Neuronal stem cell (in vitro differentiated cells): ENCODE data around the gene CDC40.
"Not testable (repeated sequence)": the region's sequence is repeated elsewhere in the genome, so short reads cannot be mapped to it uniquely, and the experiment has no call there.

Experiments
- DNase-seq: peaks from one replicate; pipeline ENCODE4 v3.0.0-alpha.2; 2013; ENCODE audit warnings: low spot score
- H2AFZ ChIP-seq: one replicate; pipeline ENCODE4 v1.6.1; 2013; ENCODE audit warnings: mild to moderate bottlenecking, low read length, inconsistent platforms
- H2AK5ac ChIP-seq: 2 replicates; pipeline ENCODE4 v1.6.1; 2013; ENCODE audit warnings: low read depth, mild to moderate bottlenecking, inconsistent platforms, low read length, moderate library complexity, mixed read lengths
- H2BK120ac ChIP-seq: 2 replicates; pipeline ENCODE4 v1.6.1; 2013; ENCODE audit warnings: low read depth, mild to moderate bottlenecking, inconsistent platforms, low read length, moderate library complexity, mixed read lengths
- H2BK12ac ChIP-seq: one replicate; pipeline ENCODE4 v1.6.1; 2013; ENCODE audit warnings: low read length, inconsistent platforms
- H2BK15ac ChIP-seq: 2 replicates; pipeline ENCODE4 v1.6.1; 2013; ENCODE audit warnings: mild to moderate bottlenecking, low read length, inconsistent platforms, mixed read lengths
- H2BK5ac ChIP-seq: one replicate; pipeline ENCODE4 v1.6.1; 2013; ENCODE audit warnings: inconsistent platforms, mild to moderate bottlenecking, low read length, moderate library complexity
- H3K14ac ChIP-seq: one replicate; pipeline ENCODE4 v1.6.1; 2013; ENCODE audit warnings: low read length, inconsistent platforms
- H3K18ac ChIP-seq: 2 replicates; pipeline ENCODE4 v1.6.1; 2013; ENCODE audit warnings: low read length, inconsistent platforms
- H3K23ac ChIP-seq: 2 replicates; pipeline ENCODE4 v1.6.1; 2013; ENCODE audit warnings: low read depth, mild to moderate bottlenecking, mixed read lengths, low read length, inconsistent platforms; ENCODE audit not compliant: poor library complexity
- H3K27ac ChIP-seq: replicated peaks from 3 replicates; pipeline ENCODE4 v1.5.1; 2013; ENCODE audit warnings: low read length, inconsistent platforms
- H3K27me3 ChIP-seq, 3 experiments: 2 replicates each; pipeline ENCODE4 v1.6.1; 2013; ENCODE audit warnings: low read length in 3 of 3, mild to moderate bottlenecking in 2 of 3, inconsistent platforms in 1 of 3, low read depth in 1 of 3, mixed read lengths in 1 of 3, moderate library complexity in 1 of 3; ENCODE audit not compliant: control insufficient read depth in 3 of 3, insufficient read depth in 3 of 3
- H3K36me3 ChIP-seq, 2 donors: replicated peaks in 1 of 2; 2 replicates each; pipeline ENCODE4 v1.6.1; 2013; ENCODE audit warnings: low read length in 2 of 2; ENCODE audit not compliant: control insufficient read depth in 2 of 2, insufficient read depth in 2 of 2
- H3K4ac ChIP-seq: 2 replicates; pipeline ENCODE4 v1.6.1; 2013; ENCODE audit warnings: inconsistent platforms, mild to moderate bottlenecking, low read length, moderate library complexity
- H3K4me1 ChIP-seq, 2 donors: 1 replicate in 1 of 2; 2 replicates in 1 of 2; pipeline ENCODE4 v1.6.1; 2013; ENCODE audit warnings: low read length in 2 of 2, low read depth in 1 of 2; ENCODE audit not compliant: control insufficient read depth in 2 of 2, insufficient read depth in 1 of 2
- H3K4me2 ChIP-seq: one replicate; pipeline ENCODE4 v1.6.1; 2013; ENCODE audit warnings: mild to moderate bottlenecking, low read length, inconsistent platforms; ENCODE audit not compliant: insufficient read depth, poor library complexity, severe bottlenecking
- H3K4me3 ChIP-seq, 2 donors: 2 replicates each; pipeline ENCODE4 v1.5.1; 2013; ENCODE audit warnings: low read length in 2 of 2, mild to moderate bottlenecking in 2 of 2, inconsistent platforms in 1 of 2, moderate library complexity in 1 of 2
- H3K79me1 ChIP-seq: one replicate; pipeline ENCODE4 v1.6.1; 2013; ENCODE audit warnings: low read depth, mild to moderate bottlenecking, inconsistent platforms, low read length, moderate library complexity
- H3K9ac ChIP-seq: one replicate; pipeline ENCODE4 v1.6.1; 2013; ENCODE audit warnings: mild to moderate bottlenecking, low read depth, low read length, inconsistent platforms; ENCODE audit not compliant: poor library complexity
- H3K9me3 ChIP-seq, 2 donors: replicated peaks in 1 of 2; 2 replicates each; pipeline versions ENCODE3 to v1.6.1; 2013; ENCODE audit warnings: low read length in 2 of 2, mild to moderate bottlenecking in 2 of 2, inconsistent platforms in 1 of 2, low read depth in 1 of 2, mixed read lengths in 1 of 2, moderate library complexity in 1 of 2; ENCODE audit not compliant: control insufficient read depth in 2 of 2, insufficient read depth in 1 of 2
- H4K8ac ChIP-seq: one replicate; pipeline ENCODE4 v1.6.1; 2013; ENCODE audit warnings: low read depth, mild to moderate bottlenecking, inconsistent platforms, low read length, moderate library complexity
- H4K91ac ChIP-seq: one replicate; pipeline ENCODE4 v1.6.1; 2013; ENCODE audit warnings: low read length, low read depth, mild to moderate bottlenecking, inconsistent platforms; ENCODE audit not compliant: poor library complexity
- WGBS, 2 donors: extraction: QIAGEN DNeasy Blood & Tissue Kit; methylation state at CpG; one replicate each; pipeline ENCODE4 v1.1.7; 2013; ENCODE audit warnings: missing lambda C conversion rate in 2 of 2, mixed read lengths in 1 of 2; ENCODE audit not compliant: insufficient read length in 2 of 2, insufficient replicate concordance in 1 of 2; ENCODE audit errors: extremely low coverage in 2 of 2; 5-methylcytosine and 5-hydroxymethylcytosine counted together

Gene CDC40

GRCh38 chr6:110271732-110272022, 91.5 kb downstream of the CDC40 start:
- Histone ChIP-seq H4K91ac (no peak overlapping the region), H3K4me2 (no peak overlapping the region), H3K27me3 (peaks cover 0 to 3% (median 0%) of the 10 kb centered on the region in 3 experiments), H2BK120ac (no peak overlapping the region), H2BK15ac (no peak overlapping the region), H3K14ac (no peak overlapping the region), H2AFZ (no peak overlapping the region), H3K36me3 (peaks cover 0 to 2% of the 10 kb centered on the region in 2 donors), H3K18ac (no peak overlapping the region), H3K4me3 (no peak overlapping the region), H3K9me3 (no peaks in the 10 kb centered on the region), H3K23ac (no peak overlapping the region), H3K4me1 (peaks cover 3 to 8% of the 10 kb centered on the region in 2 donors), H3K27ac (no peak overlapping the region), H2BK12ac (no peak overlapping the region), H3K79me1 (no peaks in the 10 kb centered on the region), H2BK5ac (no peak overlapping the region), H3K4ac (no peak overlapping the region), H2AK5ac (no peak overlapping the region), H4K8ac (no peak overlapping the region), H3K9ac (no peak overlapping the region)
- no peak for DNase-seq
- WGBS, 2 donors = no CpG with 5 or more reads among the region's 1 CpG

- H3K9ac ChIP-seq, H3K27me3 ChIP-seq, H3K23ac ChIP-seq, H2BK12ac ChIP-seq, H3K4me3 ChIP-seq, H3K4ac ChIP-seq, H2BK120ac ChIP-seq, H2AFZ ChIP-seq, H3K27ac ChIP-seq, H2BK15ac ChIP-seq, H3K9me3 ChIP-seq, H2BK5ac ChIP-seq, DNase-seq, H4K8ac ChIP-seq, H3K18ac ChIP-seq, H3K79me1 ChIP-seq, H3K14ac ChIP-seq, H3K36me3 ChIP-seq, H3K4me2 ChIP-seq, H4K91ac ChIP-seq, H2AK5ac ChIP-seq: not testable (repeated sequence)
- peaks cover 3 to 12% of the 10 kb centered on the region in 2 donors for H3K4me1 ChIP-seq
Measured at GRCh38 chr6:110272781-110273180, 92.6 kb downstream of the CDC40 start.

GRCh38 chr6:110277100-110277665, 97.0 kb downstream of the CDC40 start:
- WGBS, 2 donors = no CpG with 5 or more reads among the region's 7 CpGs
- DNase-seq = no peak
- Histone ChIP-seq H3K4me3 (no peak overlapping the region), H2BK12ac (no peak overlapping the region), H3K36me3 (peaks cover 0 to 2% of the 10 kb centered on the region in 2 donors), H2BK15ac (no peak overlapping the region), H3K4me1 (peaks cover 0 to 4% of the 10 kb centered on the region in 2 donors), H2BK5ac (no peak overlapping the region), H3K27ac (no peak overlapping the region), H2AFZ (no peak overlapping the region), H2BK120ac (no peak overlapping the region), H3K27me3 (peaks cover 0 to 3% (median 0%) of the 10 kb centered on the region in 3 experiments), H3K4me2 (no peak overlapping the region), H4K91ac (no peak overlapping the region), H3K79me1 (no peaks in the 10 kb centered on the region), H3K23ac (no peak overlapping the region), H4K8ac (no peak overlapping the region), H3K9me3 (peaks cover 5% of the 10 kb centered on the region in 2 donors), H3K9ac (no peak overlapping the region), H3K4ac (no peak overlapping the region), H3K14ac (no peak overlapping the region), H3K18ac (no peak overlapping the region), H2AK5ac (no peak overlapping the region)
